Fibroblast of the aortic adventitia (primary cell): ENCODE data around the gene RBM44. TPM values are rescaled to one million over a fixed set of nuclear protein-coding genes. Genes with fewer than 3 reads are reported as not detected.
"Not testable (repeated sequence)": the region's sequence is repeated elsewhere in the genome, so short reads cannot be mapped to it uniquely, and the experiment has no call there.

Experiments used
- DNase-seq: peaks from one replicate; pipeline ENCODE4 v3.0.0-alpha.2; 2010; ENCODE audit warnings: low read depth
- H3K4me3 ChIP-seq: 2 replicates; pipeline ENCODE4 v1.5.1; 2011; ENCODE audit warnings: low read depth, mild to moderate bottlenecking, control low read depth, low read length, moderate library complexity
- CTCF ChIP-seq: IDR thresholded peaks from 2 replicates; pipeline ENCODE4 v1.5.1; 2011; ENCODE audit warnings: mild to moderate bottlenecking, low read length, control low read depth, inconsistent platforms; ENCODE audit not compliant: insufficient read depth
- total RNA-seq: library from RNA; depleted of rRNA; stranded (reverse); fragments of >200 nt; gene quantifications from 2 replicates; pipeline ENCODE4 v1.2.3, GENCODE V29; 2012; ENCODE audit warnings: low replicate concordance

The RBM44 gene
- total RNA-seq, 1 donor = 0.27 TPM

DNA sequence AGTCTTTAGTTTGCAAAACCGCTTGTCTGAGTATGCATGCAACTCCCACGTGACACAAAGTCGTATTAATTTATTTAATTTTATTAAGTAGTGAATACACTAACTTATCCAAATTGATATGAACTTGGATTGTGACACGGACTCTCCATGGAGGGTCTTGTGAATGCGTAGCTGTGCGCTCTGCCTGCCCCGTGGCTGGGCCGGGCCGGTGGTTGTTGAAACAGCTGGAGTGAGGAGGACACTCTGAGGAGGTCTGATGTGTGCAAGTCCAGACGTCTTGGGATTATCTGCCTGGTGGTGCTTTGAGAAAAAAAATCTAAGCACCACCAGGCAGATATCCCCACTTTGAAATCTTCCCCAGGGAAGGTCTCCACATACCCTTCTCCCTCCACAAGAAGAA is 41.0 kb upstream of the RBM44 start:
- no peak for DNase-seq
- no peak for TF ChIP-seq CTCF
- H3K4me3 ChIP-seq = no peak overlapping the region

GRCh38 chr2:237758185-237758584 is 40.4 kb upstream of the RBM44 start:
- no peak overlapping the region for H3K4me3 ChIP-seq
- TF ChIP-seq CTCF = no peak
- no peak for DNase-seq

- no peak overlapping the region for H3K4me3 ChIP-seq
- no peak for TF ChIP-seq CTCF
- DNase-seq = no peak
Observed at GRCh38 chr2:237759176-237759575, 39.4 kb upstream of the RBM44 start.

DNA sequence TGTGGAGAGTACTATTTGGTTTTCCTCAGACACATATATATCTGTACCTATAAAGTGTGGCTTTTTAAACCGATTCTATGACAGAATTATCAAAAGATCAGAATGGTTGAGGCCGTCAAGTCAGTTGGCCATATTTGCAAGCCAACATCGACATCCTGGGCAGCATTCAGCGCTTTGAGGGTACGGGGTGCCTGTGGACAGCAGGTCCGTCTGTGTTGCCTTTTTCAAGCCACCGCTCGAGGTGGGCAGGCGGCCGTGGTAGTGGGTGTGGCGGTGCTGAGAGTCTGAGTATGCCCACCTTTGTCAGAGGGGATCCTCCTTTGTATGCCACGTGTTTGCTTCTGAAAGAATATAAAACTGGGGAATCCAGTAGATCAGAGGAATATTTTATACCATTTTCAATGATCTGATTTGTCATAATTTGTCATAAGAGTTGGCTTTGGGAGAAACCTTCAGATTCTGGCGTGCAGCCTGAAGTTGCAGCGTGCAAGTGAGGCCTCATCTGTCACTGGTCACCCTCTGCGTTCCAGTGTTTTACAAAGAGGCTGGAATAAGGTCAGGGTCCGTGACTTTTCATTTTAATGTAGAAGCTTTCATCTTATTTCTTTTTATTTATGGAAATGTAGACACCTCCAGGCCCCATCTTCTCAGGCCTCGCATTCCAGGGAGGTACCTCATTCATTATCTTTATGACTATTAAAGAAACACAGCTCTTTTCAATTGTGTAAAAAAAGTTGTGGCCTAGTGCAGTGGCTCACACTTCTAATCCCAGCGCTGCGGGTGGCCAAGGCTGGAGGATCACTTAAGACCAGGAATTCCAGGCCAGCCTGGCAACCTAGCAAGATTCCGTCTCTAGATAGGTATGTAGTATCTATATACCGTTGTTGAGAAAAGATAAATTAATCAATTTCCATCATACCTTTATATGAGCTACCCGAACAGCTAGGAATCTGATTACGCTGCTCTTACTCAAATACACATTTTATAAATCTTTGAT is 37.8 kb upstream of the RBM44 start:
- TF ChIP-seq CTCF = no peak
- DNase-seq = no peak
- H3K4me3 ChIP-seq = no peak overlapping the region

- DNase-seq, H3K4me3 ChIP-seq: not testable (repeated sequence)
Observed at GRCh38 chr2:237762291-237763182, 36.0 kb upstream of the RBM44 start.

DNA sequence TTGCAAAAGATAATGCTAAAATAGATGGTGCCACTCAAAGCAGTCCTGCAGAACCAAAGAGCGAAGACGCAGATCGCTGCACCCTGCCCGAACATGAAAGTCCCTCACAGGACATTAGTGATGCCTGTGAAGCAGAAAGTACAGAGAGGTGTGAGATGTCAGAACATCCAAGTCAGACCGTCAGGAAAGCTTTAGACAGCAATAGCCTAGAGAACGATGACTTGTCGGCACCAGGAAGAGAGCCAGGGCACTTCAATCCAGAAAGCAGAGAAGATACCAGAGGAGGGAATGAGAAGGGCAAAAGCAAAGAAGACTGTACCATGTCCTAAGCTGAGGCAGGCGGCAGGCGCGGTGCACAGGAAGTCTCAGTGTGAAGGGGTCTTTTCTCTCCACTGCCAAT is 34.8 kb upstream of the RBM44 start:
- DNase-seq = no peak
- no peak for TF ChIP-seq CTCF
- H3K4me3 ChIP-seq = no peak overlapping the region

DNA sequence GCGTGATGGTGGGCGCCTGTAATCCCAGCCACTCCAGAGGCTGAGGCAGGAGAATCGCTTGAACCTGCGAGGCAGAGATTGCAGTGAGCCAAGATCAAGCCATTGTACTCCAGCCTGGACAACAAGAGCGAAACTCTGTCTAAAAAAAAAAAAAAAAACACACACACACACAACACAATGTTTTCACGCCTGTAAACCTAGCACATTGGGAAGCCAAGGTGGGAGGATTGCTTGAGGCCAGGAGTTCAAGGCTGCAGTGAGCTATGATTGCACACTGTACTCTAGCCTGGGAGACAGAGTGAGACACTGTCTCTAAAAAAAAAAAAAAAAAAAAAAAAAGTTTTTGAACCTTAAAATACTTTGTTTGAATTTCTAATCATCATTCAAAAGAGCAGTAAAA is 33.5 kb upstream of the RBM44 start:
- not testable (repeated sequence) for H3K4me3 ChIP-seq, DNase-seq
